Stimulated activated CD4-positive, alpha-beta T cell treated with anti-CD3 and anti-CD28 coated beads, Interleukin-12 subunit alpha, Interleukin-12 subunit beta, amount 100 ng/mL, for 24 hours (primary cell): ENCODE measurements around the gene LMNA.
"Not testable (repeated sequence)": the region's sequence is repeated elsewhere in the genome, so short reads cannot be mapped to it uniquely, and the experiment has no call there.

Experiments used
- DNase-seq, 2 experiments: peaks; one replicate each; pipeline ENCODE4 v3.0.0-alpha.2; 2020; ENCODE audit warnings: low read depth in 2 of 2

LMNA gene

GRCh38 chr1:156162430-156163037 lies 48.0 kb downstream of the LMNA start:
- DNase-seq = no peak

- DNase-seq = no peak
These were observed 49.2 kb downstream of the LMNA start for GRCh38 chr1:156163712-156164111.

- no peak for DNase-seq
These were observed 49.8 kb downstream of the LMNA start for GRCh38 chr1:156164125-156164831.

- DNase-seq = no peak
These were observed 50.6 kb downstream of the LMNA start for GRCh38 chr1:156165083-156165482.

- DNase-seq = no peak
These were observed 53.0 kb downstream of the LMNA start for GRCh38 chr1:156167536-156167935.

- DNase-seq = no peak
These were observed 58.4 kb downstream of the LMNA start for GRCh38 chr1:156172696-156173470.

- DNase-seq = no peak
These were observed 62.2 kb downstream of the LMNA start for GRCh38 chr1:156176610-156177210.

GRCh38 chr1:156177919-156178654 lies 63.6 kb downstream of the LMNA start:
- DNase-seq = no peak

- DNase-seq = no peak
These were observed 66.0 kb downstream of the LMNA start for GRCh38 chr1:156180471-156180870.

- DNase-seq = not testable (repeated sequence)
These were observed 66.9 kb downstream of the LMNA start for GRCh38 chr1:156181391-156181924.

GRCh38 chr1:156182010-156182779 lies 67.7 kb downstream of the LMNA start:
- not testable (repeated sequence) for DNase-seq

GRCh38 chr1:156186347-156187177 lies 72.1 kb downstream of the LMNA start:
- DNase-seq = not testable (repeated sequence)
